HepG2 (cell line): ENCODE measurements around the gene CYP46A1. TPM values are rescaled to one million over a fixed set of nuclear protein-coding genes. Genes with fewer than 3 reads are reported as not detected.

ENCODE experiments used
- ATF7-NPFF ChIP-seq: sonication (generic); formaldehyde crosslinking; IDR thresholded peaks from 2 replicates; pipeline ENCODE4 v1.8.1; 2023; ENCODE audit warnings: mild to moderate bottlenecking, low read depth, missing genetic modification reagents, moderate library complexity
- BCL3 ChIP-seq: sonication (generic); formaldehyde crosslinking; IDR thresholded peaks from 2 replicates; pipeline ENCODE4 v1.5.1; 2020; ENCODE audit warnings: mild to moderate bottlenecking, missing genetic modification reagents, moderate library complexity
- CHD4 ChIP-seq: fragments of 200-600 bp; sonication (generic); IDR thresholded peaks from 2 replicates; pipeline ENCODE4 v1.7.0; 2017; ENCODE audit warnings: mild to moderate bottlenecking, low read length, borderline replicate concordance
- EEA1 ChIP-seq: sonication (generic); formaldehyde crosslinking; IDR thresholded peaks from 2 replicates; pipeline ENCODE4 v1.5.1; 2020; ENCODE audit warnings: mild to moderate bottlenecking, missing genetic modification reagents, borderline replicate concordance
- GATAD1 ChIP-seq: IDR thresholded peaks from 2 replicates; pipeline ENCODE4 v1.6.1; 2016; ENCODE audit warnings: missing genetic modification reagents, missing compliant biosample characterization
- GFI1 ChIP-seq: sonication (generic); formaldehyde crosslinking; IDR thresholded peaks from 2 replicates; pipeline ENCODE4 v1.5.0; 2020; ENCODE audit warnings: missing genetic modification reagents, mild to moderate bottlenecking, borderline replicate concordance
- HIC2 ChIP-seq: sonication (generic); formaldehyde crosslinking; IDR thresholded peaks from 2 replicates; pipeline ENCODE4 v1.9.0; 2022; ENCODE audit warnings: low read depth, missing genetic modification reagents
- MTF1 ChIP-seq: sonication (generic); formaldehyde crosslinking; IDR thresholded peaks from 2 replicates; pipeline ENCODE4 v1.5.0; 2020; ENCODE audit warnings: missing genetic modification reagents
- NCOA1 ChIP-seq: sonication (generic); formaldehyde crosslinking; IDR thresholded peaks from 2 replicates; pipeline ENCODE4 v1.9.0; 2021; ENCODE audit warnings: missing genetic modification reagents
- NFYC ChIP-seq: IDR thresholded peaks from 2 replicates; pipeline ENCODE4 v1.6.1; 2016; ENCODE audit warnings: missing genetic modification reagents, missing compliant biosample characterization
- NONO ChIP-seq, 2 experiments: fragments of 450-650 bp in 1 of 2; sonication (generic) in 1 of 2; formaldehyde crosslinking in 1 of 2; IDR thresholded peaks in 1 of 2; conservative IDR thresholded peaks in 1 of 2; 2 replicates each; pipeline versions ENCODE4 v1.6.1 to v1.8.0; 2017 to 2022; ENCODE audit warnings: mild to moderate bottlenecking in 1 of 2, missing genetic modification reagents in 1 of 2, moderate library complexity in 1 of 2
- PCBP2 ChIP-seq: fragments of 200-400 bp; formaldehyde crosslinking; optimal IDR thresholded peaks from 2 replicates; pipeline ENCODE3; 2018; ENCODE audit warnings: low read length, low read depth; ENCODE audit not compliant: poor library complexity, severe bottlenecking
- SIX1 ChIP-seq: sonication (generic); formaldehyde crosslinking; IDR thresholded peaks from 2 replicates; pipeline ENCODE4 v1.4.0; 2020; ENCODE audit warnings: missing genetic modification reagents, borderline replicate concordance
- SNAPC5 ChIP-seq: sonication (generic); formaldehyde crosslinking; IDR thresholded peaks from 2 replicates; pipeline ENCODE4 v1.8.1; 2023; ENCODE audit warnings: mild to moderate bottlenecking, missing genetic modification reagents, borderline replicate concordance
- STAG1 ChIP-seq: sonication (generic); formaldehyde crosslinking; IDR thresholded peaks from 2 replicates; pipeline ENCODE4 v1.4.0; 2020; ENCODE audit warnings: missing genetic modification reagents
- TBX3 ChIP-seq: fragments of 450-650 bp; IDR thresholded peaks from 2 replicates; pipeline ENCODE4 v1.6.1; 2017; ENCODE audit warnings: antibody characterized with exemption, mild to moderate bottlenecking, inconsistent platforms, borderline replicate concordance
- ZNF263 ChIP-seq: sonication (generic); formaldehyde crosslinking; IDR thresholded peaks from 2 replicates; pipeline ENCODE4 v1.4.0; 2020; ENCODE audit warnings: missing genetic modification reagents
- ZNF687 ChIP-seq: sonication (generic); formaldehyde crosslinking; IDR thresholded peaks from 2 replicates; pipeline ENCODE4 v1.5.1; 2020; ENCODE audit warnings: mild to moderate bottlenecking, missing genetic modification reagents, moderate library complexity
- ZNF883 ChIP-seq: sonication (generic); formaldehyde crosslinking; IDR thresholded peaks from 2 replicates; pipeline ENCODE4 v1.5.1; 2020; ENCODE audit warnings: mild to moderate bottlenecking, missing genetic modification reagents; ENCODE audit errors: not compliant biosample characterization
- ZSCAN20 ChIP-seq: sonication (generic); formaldehyde crosslinking; IDR thresholded peaks from 2 replicates; pipeline ENCODE4 v1.4.0; 2020; ENCODE audit warnings: missing genetic modification reagents, mild to moderate bottlenecking, borderline replicate concordance
- ZSCAN22 ChIP-seq: sonication (generic); formaldehyde crosslinking; IDR thresholded peaks from 2 replicates; pipeline ENCODE4 v1.4.0; 2020; ENCODE audit warnings: mild to moderate bottlenecking, missing genetic modification reagents
- ZSCAN31 ChIP-seq: sonication (generic); formaldehyde crosslinking; IDR thresholded peaks from 2 replicates; pipeline ENCODE4 v1.5.0; 2020; ENCODE audit warnings: low read depth, mild to moderate bottlenecking, missing genetic modification reagents
- polyA plus RNA-seq, 8 experiments: library from polyadenylated mRNA; depleted of rRNA in 3 of 8; stranded (reverse) in 7 of 8; unstranded in 1 of 8; fragments of >200 nt; fragmentation: Illumina TruSeq in 4 of 8; extraction: Trizol in 4 of 8; gene quantifications; 2 replicates each; pipeline versions ENCODE4 v1.2.1 to v1.2.3, GENCODE V29; 2011 to 2016; ENCODE audit warnings: low read depth in 4 of 8, missing spikeins in 1 of 8, mixed read lengths in 1 of 8; ENCODE audit not compliant: insufficient read depth in 1 of 8
- total RNA-seq, 5 experiments: library from RNA; depleted of rRNA; stranded (reverse); fragments of >200 nt; fragmentation: Illumina TruSeq; extraction: Trizol; gene quantifications; 2 replicates each; pipeline ENCODE4 v1.2.3, GENCODE V29; 2016; ENCODE audit warnings: low read depth in 1 of 5

CYP46A1 gene
- total and polyA plus RNA-seq, 2 of the 13 experiments (the other 11 are each of a cell fraction or from before 2014, with no cell fraction given): not detected

- TF ChIP-seq ZSCAN20 (CRISPR knock-in tag): no peak
- 0 out of 2 replicates have a peak, but pooled peaks have one; percentile 20 for TF ChIP-seq ZSCAN31
- TF ChIP-seq ZNF883 (CRISPR knock-in tag): peak; percentile 50
- no peak; the same call in 1 of the 2 replicates for TF ChIP-seq NCOA1
- peak; percentile 48; the same call in 1 of the 2 replicates for TF ChIP-seq ATF7-NPFF
- TF ChIP-seq EEA1 (CRISPR knock-in tag): no peak
- no peak for TF ChIP-seq BCL3 (CRISPR knock-in tag)
- TF ChIP-seq SNAPC5 (CRISPR knock-in tag): no peak
- peak; percentile 32; the same call in 1 of the 2 replicates for TF ChIP-seq GATAD1 (CRISPR knock-in tag)
- TF ChIP-seq MTF1 (CRISPR knock-in tag): no peak
- TF ChIP-seq PCBP2: no peak
- TF ChIP-seq GFI1 (CRISPR knock-in tag): no peak
- no peak for TF ChIP-seq SIX1 (CRISPR knock-in tag)
- TF ChIP-seq NFYC (CRISPR knock-in tag): no peak
- TF ChIP-seq TBX3: no peak
- peak; percentile 78 for TF ChIP-seq STAG1 (CRISPR knock-in tag)
- TF ChIP-seq ZSCAN22: no peak
- no peak for TF ChIP-seq HIC2
- peak; percentile 55; the same call in 1 of the 2 replicates for TF ChIP-seq ZNF687 (CRISPR knock-in tag)
- TF ChIP-seq NONO (IDR thresholded peaks at IDR 0.05): no peak
- TF ChIP-seq NONO (CRISPR knock-in tag; conservative IDR thresholded peaks at IDR 0.05): peak; percentile 78
- TF ChIP-seq ZNF263 (CRISPR knock-in tag): no peak
- TF ChIP-seq CHD4: no peak
These were observed 1.1 kb upstream of the CYP46A1 start (continued) for GRCh38 chr14:99682809-99683618.
